ENCODE data around the gene RABGGTA.
A peak's percentile ranks its signal among the peaks of the same experiment; 100 is the strongest.
"Not testable (repeated sequence)": the region's sequence is repeated elsewhere in the genome, so short reads cannot be mapped to it uniquely, and the experiment has no call there.

The RABGGTA gene

GRCh38 chr14:24238123-24238522 is 33.3 kb downstream of the RABGGTA start:
- no peak for DNase-seq

- no peak for DNase-seq
Observed at GRCh38 chr14:24237463-24237955, 33.9 kb downstream of the RABGGTA start.

- no peak for DNase-seq
Observed at GRCh38 chr14:24236689-24237462, 34.5 kb downstream of the RABGGTA start.

GRCh38 chr14:24235804-24236688 is 35.4 kb downstream of the RABGGTA start:
- no peak for DNase-seq

- DNase-seq = no peak
Observed at GRCh38 chr14:24234095-24235005, 37.0 kb downstream of the RABGGTA start.

- no peak for DNase-seq
Observed at GRCh38 chr14:24233538-24233866, 37.9 kb downstream of the RABGGTA start.

- no peak for DNase-seq
Observed at GRCh38 chr14:24232645-24233537, 38.5 kb downstream of the RABGGTA start, which contains the start of gene GMPR2. Gene GMPR2, plus strand, starts transcription at chr14:24232929. Its CDS starts 325 bp downstream, at chr14:24233254.

- DNase-seq = peak; percentile 91
Observed at GRCh38 chr14:24232121-24232644, 39.2 kb downstream of the RABGGTA start, which contains the start of gene NEDD8. Gene NEDD8, minus strand, starts transcription at chr14:24232367. Its CDS starts 100 bp downstream, at chr14:24232267.

GRCh38 chr14:24231263-24232120 is 39.9 kb downstream of the RABGGTA start:
- DNase-seq = no peak

- no peak for DNase-seq
Observed at GRCh38 chr14:24228902-24229301, 42.5 kb downstream of the RABGGTA start.

- DNase-seq = no peak
Observed at GRCh38 chr14:24226473-24226872, 44.9 kb downstream of the RABGGTA start.

- no peak for DNase-seq
Observed at GRCh38 chr14:24224618-24225071, 46.8 kb downstream of the RABGGTA start.

- DNase-seq = not testable (repeated sequence)
Observed at GRCh38 chr14:24222987-24223386, 48.4 kb downstream of the RABGGTA start.

- no peak for DNase-seq
Observed at GRCh38 chr14:24219521-24219920, 51.9 kb downstream of the RABGGTA start.

- DNase-seq = no peak
Observed at GRCh38 chr14:24219080-24219479, 52.3 kb downstream of the RABGGTA start.

- not testable (repeated sequence) for DNase-seq
Observed at GRCh38 chr14:24216876-24217275, 54.5 kb downstream of the RABGGTA start.

GRCh38 chr14:24216345-24216699 is 55.1 kb downstream of the RABGGTA start:
- DNase-seq = no peak
